GM18873 (cell line): Measurements from ENCODE around the gene NARS2.
A peak's percentile ranks its signal among the peaks of the same experiment; 100 is the strongest.
"Not testable (repeated sequence)": the region's sequence is repeated elsewhere in the genome, so short reads cannot be mapped to it uniquely, and the experiment has no call there.

Experiments
- ATAC-seq: cut with Tn5 transposase; IDR thresholded peaks from one replicate; pipeline ENCODE4 v1.9.1; 2021; ENCODE audit warnings: mild to moderate bottlenecking, moderate library complexity, moderate number of reproducible peaks; ENCODE audit not compliant: unreplicated experiment, low FRiP score

NARS2 gene, protein sequence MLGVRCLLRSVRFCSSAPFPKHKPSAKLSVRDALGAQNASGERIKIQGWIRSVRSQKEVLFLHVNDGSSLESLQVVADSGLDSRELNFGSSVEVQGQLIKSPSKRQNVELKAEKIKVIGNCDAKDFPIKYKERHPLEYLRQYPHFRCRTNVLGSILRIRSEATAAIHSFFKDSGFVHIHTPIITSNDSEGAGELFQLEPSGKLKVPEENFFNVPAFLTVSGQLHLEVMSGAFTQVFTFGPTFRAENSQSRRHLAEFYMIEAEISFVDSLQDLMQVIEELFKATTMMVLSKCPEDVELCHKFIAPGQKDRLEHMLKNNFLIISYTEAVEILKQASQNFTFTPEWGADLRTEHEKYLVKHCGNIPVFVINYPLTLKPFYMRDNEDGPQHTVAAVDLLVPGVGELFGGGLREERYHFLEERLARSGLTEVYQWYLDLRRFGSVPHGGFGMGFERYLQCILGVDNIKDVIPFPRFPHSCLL

DNA sequence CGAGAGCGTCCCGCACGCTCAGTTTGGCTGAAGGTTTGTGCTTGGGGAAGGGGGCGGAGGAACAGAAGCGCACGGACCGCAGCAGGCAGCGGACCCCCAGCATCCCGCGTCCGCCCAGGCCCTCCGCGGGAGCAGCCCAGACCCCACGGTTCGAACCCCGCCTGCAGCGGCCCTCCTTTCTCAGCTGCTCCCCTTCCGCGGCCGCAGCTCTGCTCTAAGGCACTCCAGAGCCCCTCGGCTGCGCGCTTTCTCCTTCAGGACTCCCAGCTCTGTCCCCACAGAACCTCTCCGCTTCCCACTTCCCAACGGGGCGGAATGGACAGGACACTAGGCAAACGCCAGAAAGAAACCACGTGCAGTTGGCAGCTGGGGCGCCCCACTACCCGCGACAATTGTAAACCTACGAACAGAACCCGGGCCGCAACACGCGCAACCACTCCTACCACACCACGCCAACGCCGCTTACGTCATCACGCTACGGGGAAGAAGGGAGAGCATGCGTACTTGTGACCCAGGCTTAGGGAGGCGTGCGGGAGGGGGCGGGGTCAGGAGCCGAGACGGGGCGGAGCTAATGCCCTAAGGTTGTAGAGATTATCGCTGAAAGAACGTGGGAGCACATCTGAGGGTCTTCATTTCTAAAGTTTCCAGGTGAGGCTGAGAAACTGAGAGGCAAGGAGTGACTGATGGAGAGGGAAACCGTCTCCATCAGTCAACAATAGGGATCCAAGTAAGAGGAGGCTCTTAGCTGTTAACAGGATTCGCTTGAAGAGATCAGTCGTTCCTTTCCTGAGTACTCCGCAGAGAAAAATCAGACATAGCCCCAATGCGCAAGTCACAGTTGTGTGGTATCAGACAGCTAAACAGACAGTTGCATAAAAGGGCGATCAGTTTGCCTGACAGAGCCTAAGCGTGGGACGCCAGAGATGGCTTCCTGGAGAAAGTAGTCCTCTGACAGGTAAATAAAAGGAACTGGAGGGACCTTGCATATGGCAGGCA lies at the start of gene NARS2:
NARS2 (minus strand) TSS at position 479 of the 996 bp plus-strand sequence; CDS start at position 103, 376 bp downstream.
- ATAC-seq: peak; percentile 92

DNA sequence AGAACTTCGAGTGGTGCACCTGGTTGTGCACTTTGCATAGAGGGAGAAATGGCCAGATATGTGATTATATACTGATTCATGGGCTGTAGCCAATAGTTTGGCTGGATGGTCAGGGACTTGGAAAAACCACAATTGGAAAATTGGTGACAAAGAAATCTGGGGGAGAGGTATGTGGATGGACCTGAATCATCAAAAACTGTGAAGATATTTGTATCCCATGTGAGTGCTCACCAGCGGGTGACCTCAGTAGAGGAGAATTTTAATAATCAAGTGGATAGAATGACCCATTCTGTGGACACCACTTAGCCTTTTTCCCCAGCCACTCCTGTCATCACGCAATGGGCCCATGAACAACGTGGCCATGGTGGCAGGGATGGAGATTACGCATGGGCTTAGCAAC lies 48.0 kb upstream of the NARS2 start:
- no peak for ATAC-seq

DNA sequence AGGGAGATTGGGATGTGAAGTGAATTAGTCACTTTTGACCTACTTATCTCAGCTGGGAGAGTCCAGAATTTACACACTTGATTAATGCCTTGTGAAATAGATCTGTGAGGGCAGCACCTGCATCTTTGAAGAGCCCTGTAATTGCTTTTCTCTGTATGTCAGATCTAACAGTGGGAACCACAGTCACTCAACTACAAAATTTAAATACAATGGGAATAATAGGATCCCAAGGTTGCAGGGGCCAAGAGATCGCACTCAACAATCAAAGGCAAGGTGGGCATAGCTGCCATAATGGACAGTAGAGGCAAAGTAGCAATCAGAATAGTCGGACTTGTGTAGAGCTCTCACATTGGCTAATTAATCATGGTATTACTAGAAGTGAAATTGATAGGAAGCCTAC lies 45.5 kb upstream of the NARS2 start:
- no peak for ATAC-seq

DNA sequence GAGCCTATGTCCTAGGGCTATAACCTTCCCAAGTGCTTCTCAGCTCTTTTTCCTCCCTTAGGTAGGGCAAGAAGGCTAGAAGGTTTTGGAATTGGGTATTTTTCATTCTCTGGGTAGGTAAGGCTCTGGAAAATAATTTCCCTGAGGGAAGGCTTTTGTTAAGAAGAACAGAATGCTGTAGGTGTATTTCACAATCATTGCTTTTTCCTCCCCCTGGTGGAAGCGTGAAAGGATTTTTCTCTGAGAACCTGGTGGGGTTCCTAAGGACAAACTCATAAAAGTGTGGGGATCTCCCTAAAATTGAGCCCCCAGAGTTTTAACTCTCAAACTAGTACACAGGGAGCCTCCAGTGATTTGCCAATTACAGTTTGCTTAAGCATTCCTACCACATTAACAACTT lies 41.1 kb upstream of the NARS2 start:
- ATAC-seq: no peak

DNA sequence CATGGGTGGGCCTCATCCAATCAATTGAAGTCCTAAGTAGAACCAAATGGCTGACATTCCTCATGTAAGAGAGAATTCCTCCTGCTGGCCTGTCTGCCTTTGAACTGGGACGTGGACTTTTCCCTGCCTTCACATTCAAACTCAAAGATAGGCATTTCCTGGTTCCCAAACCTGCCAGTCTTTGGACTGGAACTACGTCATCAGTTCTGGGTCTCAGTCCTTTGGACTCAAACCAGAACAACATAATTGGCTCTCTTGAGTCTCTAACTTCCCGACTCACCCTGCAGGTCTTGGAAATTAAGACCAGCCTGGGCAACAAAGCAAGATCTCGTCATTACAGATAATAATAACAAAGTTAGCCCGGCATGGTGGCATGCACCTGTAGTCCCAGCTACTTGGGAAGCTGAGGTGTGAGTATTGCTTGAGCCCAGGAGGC lies 38.7 kb upstream of the NARS2 start:
- no peak for ATAC-seq

DNA sequence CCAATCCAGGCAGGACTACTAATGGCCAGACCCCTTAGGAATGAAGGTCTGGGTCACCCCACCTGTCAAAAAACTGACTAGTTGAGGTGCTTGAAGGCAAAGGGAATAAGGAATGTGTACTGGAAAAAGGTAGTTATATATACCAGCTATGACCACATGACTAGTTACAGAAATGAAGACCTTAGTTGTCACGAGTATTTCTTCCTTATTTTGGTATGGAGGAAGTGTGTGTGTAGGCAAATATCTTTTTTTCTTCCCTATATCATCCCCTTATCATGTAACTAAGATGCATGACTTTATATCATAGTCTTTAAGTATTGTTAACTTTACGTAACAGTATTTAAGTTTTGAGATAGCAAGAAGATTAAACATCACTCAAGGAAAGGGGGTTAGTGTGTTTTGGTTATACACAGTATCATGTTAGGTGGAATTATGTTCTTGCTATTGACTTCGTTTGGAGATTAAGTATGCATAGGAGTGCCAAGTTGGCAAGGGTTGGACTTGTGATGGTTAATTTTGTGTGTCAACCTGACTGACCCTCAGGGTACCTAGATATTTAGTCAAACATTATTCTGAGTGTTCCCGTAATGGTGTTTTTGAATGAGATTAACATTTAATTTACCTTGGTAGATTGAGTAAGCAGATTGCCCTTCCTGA lies 38.2 kb upstream of the NARS2 start:
- ATAC-seq: no peak

DNA sequence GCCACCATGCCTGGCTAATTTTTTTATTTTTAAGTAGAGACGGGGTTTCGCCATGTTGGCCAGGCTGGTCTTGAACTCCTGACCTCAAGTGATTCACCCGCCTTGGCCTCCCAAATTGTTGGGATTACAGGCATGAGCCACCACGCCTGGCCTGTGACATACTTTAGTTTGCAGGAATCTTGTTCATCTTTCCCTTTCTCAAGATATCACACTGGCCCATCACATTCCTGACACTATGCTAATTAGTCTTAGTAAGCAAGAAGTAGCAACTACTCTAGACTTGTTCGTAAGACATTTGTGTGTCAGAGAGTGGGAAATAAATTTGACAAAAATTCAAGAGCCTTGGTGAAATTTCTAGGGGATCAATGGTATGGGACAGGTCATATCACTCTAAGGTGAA lies 34.7 kb upstream of the NARS2 start:
- ATAC-seq: not testable (repeated sequence)

DNA sequence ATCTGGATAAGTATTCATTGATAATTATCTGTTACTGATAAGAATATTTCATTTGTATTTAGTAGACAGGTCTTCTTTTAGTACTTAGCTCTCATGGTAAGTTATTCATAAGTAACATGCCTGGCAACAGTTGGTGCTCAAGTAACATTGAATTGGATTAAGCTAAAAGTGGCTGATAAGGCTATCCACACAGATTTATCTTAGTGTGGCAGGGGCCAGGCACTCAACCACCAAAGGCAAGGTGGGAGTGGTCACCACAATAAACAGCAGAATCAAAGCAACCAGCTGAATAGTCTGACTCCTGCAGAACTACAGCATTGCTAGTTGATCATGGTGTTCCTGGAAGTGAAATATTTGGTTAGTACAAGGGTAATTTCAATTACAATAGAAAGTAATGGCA lies 33.0 kb upstream of the NARS2 start:
- ATAC-seq: no peak

DNA sequence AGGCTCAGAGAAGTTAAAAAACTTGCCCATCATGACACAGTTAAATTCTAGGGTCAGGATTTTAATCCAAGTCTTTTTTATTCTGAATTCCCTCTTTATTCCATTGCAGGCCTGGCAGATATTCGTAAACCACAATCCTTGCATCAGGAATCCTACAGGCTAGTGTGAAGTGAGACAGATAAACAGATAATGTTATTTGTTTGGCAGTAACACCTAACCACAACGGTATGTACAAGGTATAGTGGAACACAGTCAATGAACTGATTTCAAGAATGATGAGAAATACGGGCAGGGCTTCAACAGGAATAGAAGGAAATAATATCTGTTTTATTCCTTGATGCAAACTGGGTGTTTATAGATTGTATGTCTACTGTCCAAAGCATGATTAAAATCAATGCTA lies 32.0 kb upstream of the NARS2 start:
- ATAC-seq: no peak

DNA sequence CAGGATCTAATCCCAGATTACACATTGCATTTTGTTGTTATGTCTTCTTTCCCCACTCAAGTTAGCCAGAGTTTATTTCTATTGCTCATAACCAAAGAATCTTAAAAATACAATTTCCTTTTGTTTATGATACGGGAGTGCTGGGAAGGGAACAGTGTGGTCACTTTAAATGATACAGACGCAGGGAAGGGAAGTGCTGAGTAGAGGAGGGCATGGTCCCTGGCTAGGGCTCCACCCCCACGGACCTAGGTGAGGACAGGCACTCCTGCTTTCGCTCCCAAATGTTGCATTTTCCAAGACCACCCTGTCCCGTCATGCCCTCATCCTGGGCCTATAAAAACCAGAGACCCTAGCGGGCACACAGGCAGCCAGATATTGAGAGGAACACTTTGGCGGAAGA lies 30.6 kb upstream of the NARS2 start:
- ATAC-seq: no peak

DNA sequence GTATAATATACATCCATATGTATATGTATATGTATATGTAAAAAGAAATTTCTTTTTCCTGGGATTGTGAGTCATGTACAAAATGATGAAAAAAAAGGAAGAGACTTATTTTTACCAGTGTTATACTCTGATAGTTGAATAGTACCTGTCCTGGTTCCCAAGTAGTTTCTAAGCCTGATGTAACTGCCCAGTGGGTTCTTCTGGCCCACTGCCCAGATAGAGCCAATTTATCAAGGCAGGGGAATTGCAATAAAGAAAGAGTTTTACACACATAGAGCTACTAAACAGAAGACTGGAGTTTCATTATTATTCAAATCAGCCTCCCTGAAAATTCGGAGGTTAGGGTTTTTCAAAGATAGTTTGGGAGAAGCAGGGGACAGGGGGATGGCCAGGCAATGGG lies 29.1 kb upstream of the NARS2 start:
- no peak for ATAC-seq

DNA sequence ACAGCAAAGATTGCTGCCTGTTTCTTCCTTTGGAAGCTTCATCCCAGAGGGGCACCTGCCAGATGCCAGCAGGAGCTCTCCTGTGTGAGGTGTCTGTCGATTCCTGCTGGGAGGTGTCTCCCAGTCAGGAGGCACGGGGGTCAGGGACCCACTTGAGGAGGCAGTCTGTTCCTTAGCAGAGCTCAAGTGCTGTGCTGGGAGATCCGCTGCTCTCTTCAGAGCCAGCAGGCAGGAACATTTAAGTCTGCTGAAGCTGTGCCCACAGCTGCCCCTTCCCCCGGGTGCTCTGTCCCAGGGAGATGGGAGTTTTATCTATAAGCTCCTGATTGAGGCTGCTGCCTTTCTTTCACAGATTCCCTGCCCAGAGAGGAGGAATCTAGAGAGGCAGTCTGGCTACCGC lies 28.1 kb upstream of the NARS2 start:
- not testable (repeated sequence) for ATAC-seq

DNA sequence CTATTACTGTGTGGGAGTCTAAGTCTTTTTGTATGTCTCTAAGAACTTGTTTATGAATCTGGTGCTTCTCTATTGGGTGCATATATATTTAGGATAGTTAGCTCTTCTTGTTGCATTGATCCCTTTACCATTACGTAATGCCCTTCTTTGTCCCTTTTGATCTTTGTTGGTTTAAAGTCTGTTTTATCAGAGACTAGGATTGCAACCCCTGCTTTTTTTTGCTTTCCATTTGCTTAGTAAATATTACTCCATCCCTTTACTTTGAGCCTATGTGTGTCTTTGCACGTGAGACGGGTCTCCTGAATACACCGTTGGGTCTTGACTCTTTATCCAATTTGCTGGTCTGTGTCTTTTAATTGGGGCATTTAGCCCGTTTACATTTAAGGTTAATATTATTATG lies 26.4 kb upstream of the NARS2 start:
- ATAC-seq: not testable (repeated sequence)

DNA sequence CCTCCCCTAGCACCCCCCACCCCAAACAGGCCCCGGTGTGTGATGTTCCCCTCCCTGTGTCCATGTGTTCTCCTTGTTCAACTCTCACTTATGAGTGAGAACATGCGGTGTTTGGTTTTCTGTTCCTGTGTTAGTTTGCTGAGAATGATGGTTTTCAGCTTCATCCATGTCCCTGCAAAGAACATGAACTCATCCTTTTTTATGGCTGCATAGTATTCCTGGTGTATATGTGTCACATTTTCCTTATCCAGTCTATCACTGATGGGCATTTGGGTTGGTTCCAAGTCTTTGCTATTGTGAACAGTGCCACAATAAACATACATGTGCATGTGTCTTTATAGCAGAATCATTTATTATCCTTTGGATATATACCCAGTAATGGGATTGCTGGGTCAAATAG lies 22.9 kb upstream of the NARS2 start:
- ATAC-seq: not testable (repeated sequence)

DNA sequence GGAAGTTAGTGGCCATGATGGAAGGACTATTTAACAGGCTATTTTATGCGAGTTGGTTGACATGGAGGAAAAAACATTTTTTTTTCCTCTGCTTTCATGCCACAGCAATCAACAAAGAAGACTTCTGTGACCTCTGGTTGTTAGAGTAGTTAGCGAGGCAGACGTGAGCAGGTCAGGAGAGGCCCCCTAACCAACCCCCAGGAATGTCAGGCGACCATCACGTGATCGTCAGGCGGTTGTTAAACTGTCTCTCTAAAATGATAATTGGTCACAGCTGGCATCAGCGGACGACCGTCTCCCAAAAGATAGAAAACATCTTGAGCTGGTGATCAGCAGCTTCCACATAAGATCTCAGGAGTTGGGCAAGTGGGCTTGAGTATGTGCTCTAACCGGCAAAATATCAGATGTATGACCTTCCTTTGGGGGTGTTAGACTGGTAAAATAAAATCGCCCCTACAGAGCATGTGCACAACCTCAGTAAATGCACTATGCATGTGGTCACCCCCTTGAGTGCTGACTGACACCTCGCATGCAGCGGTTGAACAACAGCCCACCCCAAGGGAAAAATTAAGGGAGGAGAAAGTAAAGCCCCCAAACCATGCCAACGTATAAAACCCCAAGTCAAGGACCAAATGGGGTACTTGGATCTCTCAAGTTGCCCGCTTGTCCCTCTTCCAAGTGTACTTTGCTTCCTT lies 20.9 kb upstream of the NARS2 start:
- ATAC-seq: no peak

DNA sequence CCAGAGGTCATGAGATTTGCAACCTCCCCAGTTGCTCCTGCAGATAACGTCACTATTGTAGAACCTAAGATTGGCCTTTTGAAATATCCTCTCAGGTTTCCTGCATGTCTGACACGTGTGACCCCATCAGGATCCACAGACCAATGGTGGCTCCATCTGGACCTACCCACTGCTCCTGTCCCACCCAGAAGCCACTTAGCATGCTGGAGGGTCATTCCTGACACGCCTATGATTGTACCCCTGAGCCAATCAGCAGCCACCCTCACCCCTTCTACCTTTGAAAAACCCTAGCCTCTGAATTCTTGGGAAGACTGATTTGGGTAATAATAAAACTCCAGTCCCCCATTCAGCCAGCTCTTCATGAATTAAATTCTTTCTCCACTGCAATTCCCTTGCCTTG lies 20.1 kb upstream of the NARS2 start:
- ATAC-seq: no peak

DNA sequence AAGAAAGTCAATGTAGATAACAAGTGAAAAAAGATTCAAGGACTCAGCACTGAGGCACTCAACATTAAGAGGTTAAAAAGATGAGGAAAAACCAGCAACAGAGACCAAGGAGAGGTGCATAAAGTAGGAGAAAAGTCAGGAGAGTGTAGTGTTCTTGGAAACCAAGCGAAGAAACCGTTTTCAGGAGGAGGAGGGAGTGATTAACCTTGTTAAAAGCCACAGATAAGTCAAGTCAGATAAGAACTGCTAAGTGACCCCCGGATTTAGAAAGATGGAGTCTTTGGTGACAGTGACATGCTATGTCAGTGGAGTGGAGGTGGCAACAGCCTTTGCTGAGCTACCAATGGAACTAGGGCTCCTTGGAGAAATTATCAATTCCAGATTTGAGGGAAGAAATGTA lies 13.9 kb upstream of the NARS2 start:
- ATAC-seq: no peak

DNA sequence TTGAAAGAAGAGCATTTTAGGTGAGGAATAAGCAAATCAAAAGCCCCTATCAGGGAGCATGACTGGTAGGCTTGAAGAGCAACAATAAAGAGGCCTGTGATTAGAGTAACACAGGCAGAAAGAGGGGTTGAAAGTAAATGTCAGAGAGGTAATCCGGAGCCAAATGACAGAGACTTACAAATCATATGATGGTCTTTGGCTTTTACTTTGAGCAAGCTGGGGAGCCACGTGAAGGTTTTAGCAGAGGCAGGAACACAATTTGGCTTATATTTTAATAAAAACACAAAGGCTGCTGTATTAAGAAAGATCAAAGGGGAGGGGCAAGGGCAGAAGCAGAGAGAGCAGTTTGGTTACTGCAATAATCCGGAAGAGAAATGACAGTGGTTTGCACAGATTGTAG lies 12.8 kb upstream of the NARS2 start:
- no peak for ATAC-seq

DNA sequence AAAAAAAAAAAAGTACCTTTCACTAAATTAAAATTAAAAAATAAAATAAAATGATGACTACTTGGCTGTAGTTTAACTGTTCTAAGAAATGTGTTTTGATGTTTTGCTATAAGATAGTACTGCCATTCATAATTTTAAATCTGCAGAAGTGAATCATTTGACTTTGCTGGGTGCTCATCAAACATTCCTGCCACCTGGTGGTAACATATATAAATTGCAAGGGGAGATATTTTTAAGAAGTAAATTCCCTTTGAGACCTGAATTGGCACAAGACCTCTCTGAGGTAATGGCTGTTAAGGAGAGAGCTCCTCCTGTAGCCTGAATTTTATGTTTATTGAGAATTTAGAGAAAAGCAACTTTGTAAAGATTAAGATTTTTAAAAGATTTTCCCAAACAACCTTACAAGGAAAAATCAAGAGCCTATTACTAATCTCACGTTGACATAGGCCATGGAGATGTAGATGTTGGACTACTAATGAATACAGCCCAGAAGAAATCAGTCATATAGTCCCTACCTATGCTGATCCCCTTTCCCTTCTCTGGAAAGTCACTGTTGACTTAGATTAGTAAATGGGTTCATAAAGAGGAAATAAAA lies 11.9 kb upstream of the NARS2 start:
- ATAC-seq: no peak

DNA sequence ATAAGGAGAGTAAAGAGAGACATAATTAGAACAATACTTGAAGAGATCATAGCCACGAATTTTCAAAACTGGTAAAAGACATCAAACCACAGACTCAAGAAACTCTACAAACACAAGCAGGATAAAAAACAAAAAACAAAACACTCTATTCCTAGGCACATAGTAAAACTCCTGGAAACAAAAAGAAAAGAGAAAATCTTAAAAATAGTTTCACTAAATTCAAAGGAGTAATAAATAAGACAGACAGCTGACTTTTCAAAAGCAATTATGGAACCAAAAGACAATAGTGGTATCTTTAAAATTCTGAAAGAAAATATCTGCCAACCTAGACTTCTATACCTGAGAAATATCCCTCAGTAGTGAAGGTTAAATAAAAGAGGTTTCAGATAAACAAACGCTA lies 9.2 kb upstream of the NARS2 start:
- no peak for ATAC-seq
